Ectodermal cell (in vitro differentiated cells): ENCODE results near the gene WDR33.

Experiments used
- H3K27ac ChIP-seq: 2 replicates; pipeline ENCODE4 v1.7.0; 2013; ENCODE audit warnings: mild to moderate bottlenecking, low read depth, low read length; ENCODE audit not compliant: insufficient read depth, poor library complexity, severe bottlenecking
- H3K27me3 ChIP-seq: 2 replicates; pipeline ENCODE4 v1.7.0; 2013; ENCODE audit warnings: mild to moderate bottlenecking, low read length; ENCODE audit not compliant: insufficient read depth, control insufficient read depth, poor library complexity, severe bottlenecking
- H3K36me3 ChIP-seq: one replicate; pipeline ENCODE4 v1.7.0; 2013; ENCODE audit warnings: low read length; ENCODE audit not compliant: control insufficient read depth, insufficient read depth
- H3K4me1 ChIP-seq: one replicate; pipeline ENCODE4 v1.7.0; 2013; ENCODE audit warnings: low read length; ENCODE audit not compliant: control insufficient read depth, insufficient read depth
- H3K4me3 ChIP-seq: 2 replicates; pipeline ENCODE4 v1.7.0; 2013; ENCODE audit warnings: low read depth, low read length, control low read depth; ENCODE audit not compliant: insufficient read depth
- H3K9me3 ChIP-seq: 2 replicates; pipeline ENCODE4 v1.7.0; 2013; ENCODE audit warnings: mild to moderate bottlenecking, low read length, moderate library complexity; ENCODE audit not compliant: control insufficient read depth
- WGBS, 2 experiments: methylation state at CpG; one replicate each; pipeline ENCODE4 v1.1.7; 2013; ENCODE audit warnings: missing lambda C conversion rate in 2 of 2; 5-methylcytosine and 5-hydroxymethylcytosine counted together

Gene WDR33

DNA sequence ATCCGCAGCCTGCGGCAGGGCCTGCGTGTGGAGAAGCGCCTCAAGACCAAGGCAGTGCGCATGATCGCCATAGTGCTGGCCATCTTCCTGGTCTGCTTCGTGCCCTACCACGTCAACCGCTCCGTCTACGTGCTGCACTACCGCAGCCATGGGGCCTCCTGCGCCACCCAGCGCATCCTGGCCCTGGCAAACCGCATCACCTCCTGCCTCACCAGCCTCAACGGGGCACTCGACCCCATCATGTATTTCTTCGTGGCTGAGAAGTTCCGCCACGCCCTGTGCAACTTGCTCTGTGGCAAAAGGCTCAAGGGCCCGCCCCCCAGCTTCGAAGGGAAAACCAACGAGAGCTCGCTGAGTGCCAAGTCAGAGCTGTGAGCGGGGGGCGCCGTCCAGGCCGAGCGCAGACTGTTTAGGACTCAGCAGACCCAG lies 159.6 kb downstream of the WDR33 start:
- H3K9me3 ChIP-seq = no peaks in the 10 kb centered on the region
- WGBS, 2 experiments = 91 to 93% methylated on average over 29 of the region's 29 CpGs
- H3K27me3 ChIP-seq = no peaks in the 10 kb centered on the region
- no peaks in the 10 kb centered on the region for H3K36me3 ChIP-seq
- H3K4me3 ChIP-seq = no peak overlapping the region
- peaks cover 20% of the 10 kb centered on the region for H3K4me1 ChIP-seq
- no peak overlapping the region for H3K27ac ChIP-seq
